GM23338 (cell line): ENCODE measurements around the gene CCDC144A.

Experiments used
- CTCF ChIP-seq, 2 experiments: fragments of 200-600 bp in 1 of 2; sonication (generic) in 1 of 2; conservative IDR thresholded peaks; 2 replicates each; pipeline versions ENCODE4 v1.5.1 to v1.6.1; 2016 to 2017; ENCODE audit warnings: antibody characterized with exemption in 2 of 2, low read depth in 2 of 2, mild to moderate bottlenecking in 2 of 2, moderate library complexity in 1 of 2
- EZH2 ChIP-seq: fragments of 200-600 bp; sonication (generic); IDR thresholded peaks from one replicate; pipeline ENCODE4 v1.8.0; 2017; ENCODE audit warnings: antibody characterized with exemption, mild to moderate bottlenecking, low read depth; ENCODE audit not compliant: unreplicated experiment
- POLR2AphosphoS5 ChIP-seq: IDR thresholded peaks from 2 replicates; pipeline ENCODE4 v1.6.1; 2016; ENCODE audit warnings: antibody characterized with exemption, low read depth

DNA sequence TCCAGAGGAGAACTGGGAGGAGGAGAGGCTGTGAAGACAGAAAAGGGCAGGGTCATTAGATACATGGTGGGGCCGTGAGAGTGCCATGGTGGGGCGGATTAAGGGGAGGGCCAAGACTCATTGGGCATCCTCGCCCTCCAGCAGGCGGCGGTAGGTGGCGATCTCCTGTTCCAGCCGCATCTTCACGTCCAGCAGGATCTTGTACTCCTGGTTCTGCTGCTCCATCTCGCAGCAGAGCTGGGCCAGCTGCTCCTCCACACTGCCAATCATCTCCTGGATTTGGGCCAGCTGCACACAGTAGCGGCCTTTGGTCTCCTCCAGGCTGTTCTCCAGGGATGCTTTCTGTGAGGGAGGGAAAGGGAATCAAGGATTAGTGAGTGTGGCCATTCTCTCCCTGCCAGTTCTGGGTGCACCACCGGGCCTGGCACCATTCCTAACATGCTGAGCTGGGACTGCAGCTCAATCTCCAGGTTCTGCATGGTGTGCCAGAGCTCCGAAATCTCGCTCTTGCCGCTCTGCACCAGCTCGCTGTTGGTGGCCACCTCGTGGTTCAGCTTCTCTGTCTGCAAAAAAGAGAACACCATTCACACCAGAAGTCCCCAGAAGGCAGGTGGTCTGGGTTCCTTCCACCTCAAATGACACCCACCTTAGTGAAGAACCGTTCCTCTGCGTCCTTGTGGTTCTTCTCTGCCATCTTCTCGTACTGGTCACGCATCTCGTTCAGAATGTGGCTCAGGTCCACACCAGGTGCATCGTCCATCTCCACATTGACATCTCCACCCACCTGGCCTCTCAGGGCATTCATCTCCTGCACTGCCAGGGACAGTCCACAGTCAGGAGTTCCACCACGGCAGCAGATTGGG, 129.0 kb downstream of the CCDC144A start:
- TF ChIP-seq POLR2AphosphoS5 (no peak), CTCF (conservative IDR thresholded peaks at IDR 0.05; ENCODE audit: low read depth in 2 of 2) (peak in 1 of 2 experiments; percentile 18; a peak in 1 of 4 replicates), EZH2 (no peak)
